GM23338 (cell line): ENCODE data around the gene EXTL1. TPM values are rescaled to one million over a fixed set of nuclear protein-coding genes. Genes with fewer than 3 reads are reported as not detected.

Source experiments
- ATAC-seq: fragments of 200-7000 bp; cut with Tn5 transposase; 3 replicates; pipeline ENCODE4 v1.9.1; 2020
- DNase-seq: peaks from one replicate; pipeline ENCODE4 v3.0.0-alpha.2; 2015; ENCODE audit warnings: low spot score
- H2AFZ ChIP-seq: fragments of 200-600 bp; sonication (generic); 2 replicates; pipeline ENCODE4 v1.8.0; 2016; ENCODE audit warnings: antibody characterized with exemption, mild to moderate bottlenecking, moderate library complexity
- H3F3A ChIP-seq: fragments of 200-600 bp; sonication (generic); replicated peaks from 2 replicates; pipeline ENCODE4 v1.8.0; 2017; ENCODE audit warnings: antibody characterized with exemption, mixed run types, low read depth
- H3K27ac ChIP-seq: fragments of 200-600 bp; sonication (generic); 2 replicates; pipeline ENCODE4 v1.6.1; 2016; ENCODE audit warnings: low read depth
- H3K27me3 ChIP-seq: fragments of 200-600 bp; sonication (generic); 2 replicates; pipeline ENCODE4 v1.8.0; 2016; ENCODE audit warnings: mild to moderate bottlenecking, mixed run types, moderate library complexity; ENCODE audit not compliant: insufficient read depth
- H3K36me3 ChIP-seq: fragments of 200-600 bp; sonication (generic); 2 replicates; pipeline ENCODE4 v1.8.0; 2016; ENCODE audit warnings: mild to moderate bottlenecking; ENCODE audit not compliant: insufficient read depth
- H3K4me1 ChIP-seq: fragments of 200-600 bp; sonication (generic); 2 replicates; pipeline ENCODE4 v1.8.0; 2016; ENCODE audit warnings: mild to moderate bottlenecking, moderate library complexity; ENCODE audit not compliant: insufficient read depth
- H3K4me2 ChIP-seq: fragments of 200-600 bp; sonication (generic); 2 replicates; pipeline ENCODE4 v1.7.1; 2017; ENCODE audit warnings: mixed run types
- H3K4me3 ChIP-seq: fragments of 200-600 bp; sonication (generic); 2 replicates; pipeline ENCODE4 v1.6.1; 2016; ENCODE audit warnings: mixed run types
- H3K79me2 ChIP-seq: fragments of 200-600 bp; sonication (generic); replicated peaks from 2 replicates; pipeline ENCODE4 v1.8.0; 2017; ENCODE audit warnings: mild to moderate bottlenecking; ENCODE audit not compliant: insufficient read depth
- H3K9me2 ChIP-seq: fragments of 200-600 bp; sonication (generic); 2 replicates; pipeline ENCODE4 v1.8.0; 2017; ENCODE audit not compliant: insufficient read depth
- H4K20me1 ChIP-seq: fragments of 200-600 bp; sonication (generic); replicated peaks from 2 replicates; pipeline ENCODE4 v1.8.0; 2017; ENCODE audit warnings: mild to moderate bottlenecking; ENCODE audit not compliant: insufficient read depth
- H3K27ac Mint-ChIP-seq: 2 replicates; pipeline ENCODE4 v1.8.0; 2020; ENCODE audit warnings: inconsistent platforms, mild to moderate bottlenecking, moderate library complexity, mixed read lengths
- H3K27me3 Mint-ChIP-seq: 3 replicates; pipeline ENCODE4 v1.8.0; 2022; ENCODE audit warnings: low read depth, mild to moderate bottlenecking, moderate library complexity, mixed read lengths, inconsistent platforms; ENCODE audit not compliant: insufficient read depth, poor library complexity
- H3K36me3 Mint-ChIP-seq: 3 replicates; pipeline ENCODE4 v1.8.0; 2021; ENCODE audit warnings: low read depth, mild to moderate bottlenecking, inconsistent platforms, moderate library complexity, mixed read lengths
- H3K4me1 Mint-ChIP-seq: 3 replicates; pipeline ENCODE4 v1.8.0; 2020; ENCODE audit warnings: mild to moderate bottlenecking, inconsistent platforms, mixed read lengths
- H3K4me3 Mint-ChIP-seq: 3 replicates; pipeline ENCODE4 v1.8.0; 2021; ENCODE audit warnings: moderate library complexity, mild to moderate bottlenecking, inconsistent platforms, mixed read lengths
- H3K9me3 Mint-ChIP-seq: 3 replicates; pipeline ENCODE4 v1.8.0; 2020; ENCODE audit warnings: moderate library complexity, mild to moderate bottlenecking, inconsistent platforms, mixed read lengths
- CREB1 ChIP-seq: fragments of 250-450 bp; sonication (Bioruptor Pico); IDR thresholded peaks from 2 replicates; pipeline ENCODE4 v1.5.0; 2020; ENCODE audit warnings: low read depth, mild to moderate bottlenecking, moderate library complexity
- CTCF ChIP-seq, 2 experiments: fragments of 200-600 bp in 1 of 2; sonication (generic) in 1 of 2; conservative IDR thresholded peaks; 2 replicates each; pipeline versions ENCODE4 v1.5.1 to v1.6.1; 2016 to 2017; ENCODE audit warnings: antibody characterized with exemption in 2 of 2, low read depth in 2 of 2, mild to moderate bottlenecking in 2 of 2, moderate library complexity in 1 of 2
- ETS1 ChIP-seq: IDR thresholded peaks from 2 replicates; pipeline ENCODE4 v1.6.1; 2016; ENCODE audit warnings: antibody characterized with exemption
- EZH2 ChIP-seq: fragments of 200-600 bp; sonication (generic); IDR thresholded peaks from one replicate; pipeline ENCODE4 v1.8.0; 2017; ENCODE audit warnings: antibody characterized with exemption, mild to moderate bottlenecking, low read depth; ENCODE audit not compliant: unreplicated experiment
- EZH2phosphoT487 ChIP-seq: fragments of 200-600 bp; sonication (generic); IDR thresholded peaks from one replicate; pipeline ENCODE4 v1.8.1; 2018; ENCODE audit warnings: antibody characterized with exemption; ENCODE audit not compliant: unreplicated experiment
- JUNB ChIP-seq: IDR thresholded peaks from one replicate; pipeline ENCODE4 v1.6.1; 2016; ENCODE audit warnings: antibody characterized with exemption; ENCODE audit not compliant: unreplicated experiment
- NANOG ChIP-seq: IDR thresholded peaks from 2 replicates; pipeline ENCODE4 v1.6.1; 2016; ENCODE audit warnings: antibody characterized with exemption, borderline replicate concordance
- POLR2AphosphoS5 ChIP-seq: IDR thresholded peaks from 2 replicates; pipeline ENCODE4 v1.6.1; 2016; ENCODE audit warnings: antibody characterized with exemption, low read depth
- REST ChIP-seq: IDR thresholded peaks from one replicate; pipeline ENCODE4 v1.6.1; 2018; ENCODE audit warnings: antibody characterized with exemption; ENCODE audit not compliant: unreplicated experiment
- STAT1 ChIP-seq: IDR thresholded peaks from one replicate; pipeline ENCODE4 v1.6.1; 2016; ENCODE audit warnings: antibody characterized with exemption; ENCODE audit not compliant: unreplicated experiment
- ZNF114 ChIP-seq: fragments of 250-450 bp; sonication (Bioruptor Pico); IDR thresholded peaks from 2 replicates; pipeline ENCODE4 v1.5.0; 2020; ENCODE audit warnings: mild to moderate bottlenecking, moderate library complexity
- ZNF331 ChIP-seq: fragments of 250-450 bp; sonication (Bioruptor Pico); IDR thresholded peaks from 2 replicates; pipeline ENCODE4 v1.5.0; 2020; ENCODE audit warnings: low read depth, mild to moderate bottlenecking, moderate library complexity
- ZNF462 ChIP-seq: fragments of 250-450 bp; sonication (Bioruptor Pico); IDR thresholded peaks from 2 replicates; pipeline ENCODE4 v1.5.0; 2020; ENCODE audit warnings: mild to moderate bottlenecking, moderate library complexity
- polyA plus RNA-seq: library from polyadenylated mRNA; unstranded; fragments of >200 nt; fragmentation: Nextera tagmentation; extraction: Ambion mirVana; gene quantifications from 2 replicates; pipeline ENCODE4 v1.2.1, GENCODE V29; 2016
- total RNA-seq: library from RNA; depleted of rRNA; stranded (reverse); fragments of >200 nt; shearing (Covaris generic); gene quantifications from 2 replicates; pipeline ENCODE4 v1.2.3, GENCODE V29; 2014

The EXTL1 gene
- total and polyA plus RNA-seq, 2 experiments from 2014 or later, result 0.37 to 1.2 TPM

GRCh38 chr1:26058052-26058595, 36.5 kb downstream of the EXTL1 start:
- Histone ChIP-seq H3K4me3 (no peak overlapping the region), H3K36me3 (no peaks in the 10 kb centered on the region), H3K4me1 (no peaks in the 10 kb centered on the region), H3K27me3 (0 out of 2 replicates have a peak, but pooled peaks cover 4% of the 10 kb centered on the region), H3K4me2 (no peak overlapping the region), H3K79me2 (no peaks in the 10 kb centered on the region), H2AFZ (no peak overlapping the region), H3F3A (no peaks in the 10 kb centered on the region), H3K27ac (no peak overlapping the region), H4K20me1 (no peaks in the 10 kb centered on the region), H3K9me2 (no peaks in the 10 kb centered on the region)
- ATAC-seq, result no peak
- H3K27ac Mint-ChIP-seq, result no peak overlapping the region
- H3K27me3 Mint-ChIP-seq, result peaks cover 9% of the 10 kb centered on the region
- H3K4me3 Mint-ChIP-seq, result no peak overlapping the region
- H3K9me3 Mint-ChIP-seq, result no peaks in the 10 kb centered on the region
- H3K4me1 Mint-ChIP-seq, result peaks cover 5% of the 10 kb centered on the region; the same call in 1 of the 3 replicates
- H3K36me3 Mint-ChIP-seq, result no peaks in the 10 kb centered on the region
- no peak for TF ChIP-seq NANOG
- no peak for TF ChIP-seq ZNF114 (CRISPR knock-in tag)
- TF ChIP-seq ETS1, result no peak
- TF ChIP-seq JUNB, result no peak
- no peak for TF ChIP-seq REST
- TF ChIP-seq EZH2phosphoT487, result no peak
- TF ChIP-seq CTCF (conservative IDR thresholded peaks at IDR 0.05; ENCODE audit: low read depth in 2 of 2), result no peak
- no peak for TF ChIP-seq EZH2
- TF ChIP-seq CREB1, result no peak
- no peak for TF ChIP-seq ZNF462
- TF ChIP-seq STAT1, result no peak
- no peak for TF ChIP-seq POLR2AphosphoS5
- TF ChIP-seq ZNF331 (CRISPR knock-in tag), result no peak
- DNase-seq, result no peak
